Ovary (tissue), 3 donors: ENCODE data around the gene ENG.

Experiments used
- POLR2A ChIP-seq: fragments of 450-650 bp; IDR thresholded peaks from one replicate; pipeline ENCODE4 v1.6.1; 2017; ENCODE audit warnings: antibody characterized with exemption, mild to moderate bottlenecking, moderate library complexity
- TF ChIP-seq, protein P1 (sequence below), 3 donors: fragments of 450-650 bp in 2 of 3; fragments of 200-600 bp in 1 of 3; IDR thresholded peaks; one replicate each; pipeline versions ENCODE4 v1.5.1 to v1.8.0; 2016 to 2022; ENCODE audit warnings: antibody characterized with exemption in 3 of 3, mild to moderate bottlenecking in 1 of 3
- donor health status: DM: no; HTN: no; CAD: no.

DNA sequence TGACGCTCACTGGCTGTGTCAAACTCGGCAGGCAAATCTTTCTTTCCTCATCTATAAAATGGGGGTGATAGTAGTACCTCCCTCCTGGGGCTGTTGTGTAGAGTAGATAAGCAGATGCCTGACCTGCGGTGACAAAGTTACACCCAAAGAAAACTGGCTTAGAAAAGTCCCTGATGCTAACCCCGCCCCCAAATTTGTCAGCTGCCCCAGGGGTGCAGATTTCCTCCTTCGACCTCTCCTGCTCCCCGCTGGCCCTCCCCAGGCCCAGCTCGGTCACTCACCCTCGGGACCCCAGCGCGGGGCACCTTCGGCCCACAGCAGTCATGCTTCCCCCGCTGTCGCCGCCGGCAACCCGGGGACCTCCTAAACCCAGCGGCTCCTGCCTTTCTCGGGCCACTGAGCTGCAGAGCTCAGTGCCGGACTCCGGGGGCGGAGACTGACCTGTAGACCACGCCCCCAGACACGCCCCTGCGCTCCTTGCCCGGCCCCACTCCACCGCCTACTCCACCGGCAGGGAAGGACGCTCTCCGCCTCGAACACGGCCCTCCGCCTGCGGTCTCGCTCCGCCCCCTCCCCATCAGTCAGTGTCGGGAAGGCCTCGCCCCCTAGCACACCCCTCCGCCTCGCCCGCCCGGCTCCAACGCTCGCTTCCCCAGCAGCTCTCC is 83.4 kb downstream of the ENG start:
- TF ChIP-seq, protein P1, sequence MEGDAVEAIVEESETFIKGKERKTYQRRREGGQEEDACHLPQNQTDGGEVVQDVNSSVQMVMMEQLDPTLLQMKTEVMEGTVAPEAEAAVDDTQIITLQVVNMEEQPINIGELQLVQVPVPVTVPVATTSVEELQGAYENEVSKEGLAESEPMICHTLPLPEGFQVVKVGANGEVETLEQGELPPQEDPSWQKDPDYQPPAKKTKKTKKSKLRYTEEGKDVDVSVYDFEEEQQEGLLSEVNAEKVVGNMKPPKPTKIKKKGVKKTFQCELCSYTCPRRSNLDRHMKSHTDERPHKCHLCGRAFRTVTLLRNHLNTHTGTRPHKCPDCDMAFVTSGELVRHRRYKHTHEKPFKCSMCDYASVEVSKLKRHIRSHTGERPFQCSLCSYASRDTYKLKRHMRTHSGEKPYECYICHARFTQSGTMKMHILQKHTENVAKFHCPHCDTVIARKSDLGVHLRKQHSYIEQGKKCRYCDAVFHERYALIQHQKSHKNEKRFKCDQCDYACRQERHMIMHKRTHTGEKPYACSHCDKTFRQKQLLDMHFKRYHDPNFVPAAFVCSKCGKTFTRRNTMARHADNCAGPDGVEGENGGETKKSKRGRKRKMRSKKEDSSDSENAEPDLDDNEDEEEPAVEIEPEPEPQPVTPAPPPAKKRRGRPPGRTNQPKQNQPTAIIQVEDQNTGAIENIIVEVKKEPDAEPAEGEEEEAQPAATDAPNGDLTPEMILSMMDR (IDR thresholded peaks at IDR 0.05), result no peak
- TF ChIP-seq POLR2A, result no peak
